ENCODE data around the gene ENPP1.
A peak's percentile ranks its signal among the peaks of the same experiment; 100 is the strongest.
"Not testable (repeated sequence)": the region's sequence is repeated elsewhere in the genome, so short reads cannot be mapped to it uniquely, and the experiment has no call there.

ENPP1 gene

DNA sequence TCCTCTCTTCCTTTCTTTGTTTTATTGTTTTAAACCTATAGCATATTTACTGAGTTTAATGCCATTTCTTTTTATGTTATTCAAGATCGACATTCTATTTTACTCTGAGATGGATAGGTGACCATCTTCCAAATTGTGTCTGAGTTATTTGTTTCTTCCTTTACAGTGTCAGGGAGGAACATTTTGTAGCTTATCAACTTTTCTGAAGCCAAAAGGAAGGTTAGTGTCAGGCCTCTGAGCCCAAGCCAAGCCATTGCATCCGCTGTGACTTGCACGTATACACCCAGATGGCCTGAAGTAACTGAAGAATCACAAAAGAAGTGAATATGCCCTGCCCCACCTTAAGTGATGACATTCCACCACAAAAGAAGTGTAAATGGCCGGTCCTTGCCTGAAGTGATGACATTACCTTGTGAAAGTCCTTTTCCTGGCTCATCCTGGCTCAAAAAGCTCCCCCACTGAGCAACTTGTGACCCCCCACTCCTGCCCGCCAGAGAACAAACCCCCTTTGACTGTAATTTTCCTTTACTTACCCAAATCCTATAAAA is 93.6 kb downstream of the ENPP1 start:
- not testable (repeated sequence) for H3K27me3 ChIP-seq (replicated peaks; ENCODE audit: control insufficient read depth, insufficient read depth, low read length); DNase-seq (ENCODE audit: low read depth); H3K9ac ChIP-seq (ENCODE audit: low read length); H3K4me3 ChIP-seq (ENCODE audit: low read length); H3K36me3 ChIP-seq (ENCODE audit: control insufficient read depth, insufficient read depth, low read length, severe bottlenecking); H3K4me1 ChIP-seq (ENCODE audit: control insufficient read depth, insufficient read depth, low read length)
- peaks cover 19% of the 10 kb centered on the region for H3K9me3 ChIP-seq (ENCODE audit: control insufficient read depth, low read length)

DNA sequence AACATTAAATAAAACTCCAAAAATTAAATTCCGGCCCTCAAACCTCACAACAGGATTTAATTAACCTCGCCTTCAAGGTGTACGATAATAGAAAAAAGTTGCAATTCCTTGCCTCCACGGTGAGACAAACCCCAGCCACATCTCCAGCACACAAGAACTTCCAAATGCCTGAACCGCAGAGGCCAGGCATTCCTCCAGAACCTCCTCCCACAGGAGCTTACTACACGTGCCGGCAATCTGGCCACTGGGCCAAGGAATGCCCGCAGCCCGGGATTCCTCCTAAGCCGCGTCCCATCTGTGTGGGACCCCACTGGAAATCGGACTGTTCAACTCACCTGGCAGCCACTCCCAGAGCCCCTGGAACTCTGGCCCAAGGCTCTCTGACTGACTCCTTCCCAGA is 95.9 kb downstream of the ENPP1 start:
- not testable (repeated sequence) for H3K27me3 ChIP-seq (replicated peaks; ENCODE audit: control insufficient read depth, insufficient read depth, low read length); DNase-seq (ENCODE audit: low read depth); H3K9ac ChIP-seq (ENCODE audit: low read length); H3K36me3 ChIP-seq (ENCODE audit: control insufficient read depth, insufficient read depth, low read length, severe bottlenecking); H3K4me1 ChIP-seq (ENCODE audit: control insufficient read depth, insufficient read depth, low read length); H3K9me3 ChIP-seq (ENCODE audit: control insufficient read depth, low read length); H3K4me3 ChIP-seq (ENCODE audit: low read length)

- not testable (repeated sequence) for H3K9ac ChIP-seq (ENCODE audit: low read length); DNase-seq (ENCODE audit: low read depth); H3K36me3 ChIP-seq (ENCODE audit: control insufficient read depth, insufficient read depth, low read length, severe bottlenecking); H3K4me1 ChIP-seq (ENCODE audit: control insufficient read depth, insufficient read depth, low read length); H3K27me3 ChIP-seq (replicated peaks; ENCODE audit: control insufficient read depth, insufficient read depth, low read length); H3K4me3 ChIP-seq (ENCODE audit: low read length); H3K9me3 ChIP-seq (ENCODE audit: control insufficient read depth, low read length)
These were observed 101.0 kb downstream of the ENPP1 start for GRCh38 chr6:131908787-131909186.

DNA sequence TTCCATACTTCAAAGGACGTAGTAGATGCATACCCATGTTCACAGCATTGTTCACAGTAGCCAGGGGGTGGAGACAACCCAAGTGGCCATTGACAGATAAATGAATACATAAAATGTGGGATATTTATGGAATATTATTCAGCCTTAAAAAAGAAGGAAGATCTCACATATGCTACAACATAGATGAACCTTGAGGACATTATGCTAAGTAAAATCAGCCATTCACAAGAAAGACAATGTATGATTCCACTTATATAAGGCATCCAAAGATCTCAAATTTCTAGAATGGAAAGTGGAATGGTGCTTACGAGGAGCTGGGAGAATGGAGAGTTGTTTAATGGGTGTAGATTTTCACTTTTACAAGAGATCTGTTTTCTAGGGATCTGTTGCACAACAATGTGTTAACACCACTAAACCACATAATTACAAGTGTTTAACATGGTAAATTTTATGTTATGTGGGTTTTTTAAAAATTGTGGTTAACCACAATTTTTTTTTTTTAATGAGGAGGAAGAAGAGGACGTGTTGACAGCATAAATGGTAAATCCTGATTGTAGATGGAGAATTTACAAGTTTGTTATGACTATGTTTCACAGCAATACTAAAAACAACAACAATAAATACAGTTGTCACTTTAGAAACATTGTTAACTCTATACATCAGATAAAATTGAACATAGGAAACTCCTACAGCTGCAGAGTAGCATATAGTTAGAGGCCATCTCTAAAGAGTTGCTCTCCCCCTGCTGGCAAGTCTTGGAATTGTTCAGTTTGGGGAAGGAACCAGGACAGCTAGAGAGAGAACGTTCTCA is 101.8 kb downstream of the ENPP1 start:
- no peaks in the 10 kb centered on the region for H3K27me3 ChIP-seq (replicated peaks; ENCODE audit: control insufficient read depth, insufficient read depth, low read length)
- no peak overlapping the region for H3K4me3 ChIP-seq (ENCODE audit: low read length)
- no peaks in the 10 kb centered on the region for H3K9me3 ChIP-seq (ENCODE audit: control insufficient read depth, low read length)
- H3K36me3 ChIP-seq (ENCODE audit: control insufficient read depth, insufficient read depth, low read length, severe bottlenecking): no peaks in the 10 kb centered on the region
- no peaks in the 10 kb centered on the region for H3K4me1 ChIP-seq (ENCODE audit: control insufficient read depth, insufficient read depth, low read length)
- H3K9ac ChIP-seq (ENCODE audit: low read length): no peak overlapping the region
- DNase-seq (ENCODE audit: low read depth): peak; percentile 93

GRCh38 chr6:131910219-131910589 is 102.4 kb downstream of the ENPP1 start:
- no peak for DNase-seq (ENCODE audit: low read depth)
- H3K27me3 ChIP-seq (replicated peaks; ENCODE audit: control insufficient read depth, insufficient read depth, low read length): no peaks in the 10 kb centered on the region
- H3K4me1 ChIP-seq (ENCODE audit: control insufficient read depth, insufficient read depth, low read length): no peaks in the 10 kb centered on the region
- no peak overlapping the region for H3K4me3 ChIP-seq (ENCODE audit: low read length)
- no peak overlapping the region for H3K9ac ChIP-seq (ENCODE audit: low read length)
- no peaks in the 10 kb centered on the region for H3K36me3 ChIP-seq (ENCODE audit: control insufficient read depth, insufficient read depth, low read length, severe bottlenecking)
- no peaks in the 10 kb centered on the region for H3K9me3 ChIP-seq (ENCODE audit: control insufficient read depth, low read length)

DNA sequence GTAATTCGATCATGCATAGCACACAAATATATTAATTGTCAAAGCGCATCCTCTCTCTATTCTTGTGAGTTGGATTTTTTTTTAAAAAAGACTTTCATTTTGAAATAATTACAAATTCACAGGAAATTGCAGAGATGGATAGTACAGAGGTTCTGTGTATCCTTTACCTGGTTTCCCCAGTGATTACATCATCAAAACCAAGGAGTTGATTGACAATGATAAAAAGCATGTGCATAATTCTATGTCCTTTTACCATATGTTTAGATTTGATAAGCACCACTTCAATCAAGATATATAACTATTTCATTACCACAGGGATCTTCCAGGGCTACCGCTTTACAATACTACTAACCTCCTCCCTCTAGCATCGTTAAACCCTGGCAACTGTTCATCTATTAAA is 103.1 kb downstream of the ENPP1 start:
- Histone ChIP-seq H3K9me3 (ENCODE audit: control insufficient read depth, low read length) (no peaks in the 10 kb centered on the region), H3K27me3 (replicated peaks; ENCODE audit: control insufficient read depth, insufficient read depth, low read length) (no peaks in the 10 kb centered on the region), H3K4me3 (ENCODE audit: low read length) (no peak overlapping the region), H3K4me1 (ENCODE audit: control insufficient read depth, insufficient read depth, low read length) (no peaks in the 10 kb centered on the region), H3K36me3 (ENCODE audit: control insufficient read depth, insufficient read depth, low read length, severe bottlenecking) (no peaks in the 10 kb centered on the region), H3K9ac (ENCODE audit: low read length) (no peak overlapping the region)
- DNase-seq (ENCODE audit: low read depth): no peak

DNA sequence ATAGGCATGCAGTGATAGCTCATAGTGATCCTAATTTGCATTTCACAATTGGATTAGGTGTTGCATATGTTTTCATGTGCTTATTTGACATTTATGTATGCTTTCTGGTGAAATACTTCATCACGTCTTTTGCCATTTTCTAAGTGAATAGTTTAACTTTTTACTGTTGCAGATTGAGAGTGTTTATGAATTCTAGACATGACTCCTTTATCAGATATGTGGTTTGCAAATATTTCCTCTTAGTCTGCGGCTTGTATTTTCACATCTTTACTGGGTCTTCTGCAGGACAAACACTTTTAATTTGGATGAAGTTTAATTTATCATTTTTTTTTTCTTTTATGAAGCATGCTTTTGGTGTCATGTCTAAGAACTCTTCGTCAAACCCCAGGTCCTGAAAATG is 104.1 kb downstream of the ENPP1 start:
- H3K36me3 ChIP-seq (ENCODE audit: control insufficient read depth, insufficient read depth, low read length, severe bottlenecking): no peaks in the 10 kb centered on the region
- peak; percentile 29 for DNase-seq (ENCODE audit: low read depth)
- no peak overlapping the region for H3K9ac ChIP-seq (ENCODE audit: low read length)
- no peaks in the 10 kb centered on the region for H3K9me3 ChIP-seq (ENCODE audit: control insufficient read depth, low read length)
- no peak overlapping the region for H3K4me3 ChIP-seq (ENCODE audit: low read length)
- H3K4me1 ChIP-seq (ENCODE audit: control insufficient read depth, insufficient read depth, low read length): no peaks in the 10 kb centered on the region
- no peaks in the 10 kb centered on the region for H3K27me3 ChIP-seq (replicated peaks; ENCODE audit: control insufficient read depth, insufficient read depth, low read length)

GRCh38 chr6:131914234-131914633 is 106.4 kb downstream of the ENPP1 start:
- H3K27me3 ChIP-seq (replicated peaks; ENCODE audit: control insufficient read depth, insufficient read depth, low read length): no peaks in the 10 kb centered on the region
- H3K9me3 ChIP-seq (ENCODE audit: control insufficient read depth, low read length): no peaks in the 10 kb centered on the region
- H3K4me1 ChIP-seq (ENCODE audit: control insufficient read depth, insufficient read depth, low read length): no peaks in the 10 kb centered on the region
- no peak for DNase-seq (ENCODE audit: low read depth)
- no peaks in the 10 kb centered on the region for H3K36me3 ChIP-seq (ENCODE audit: control insufficient read depth, insufficient read depth, low read length, severe bottlenecking)
- no peak overlapping the region for H3K4me3 ChIP-seq (ENCODE audit: low read length)
- no peak overlapping the region for H3K9ac ChIP-seq (ENCODE audit: low read length)

DNA sequence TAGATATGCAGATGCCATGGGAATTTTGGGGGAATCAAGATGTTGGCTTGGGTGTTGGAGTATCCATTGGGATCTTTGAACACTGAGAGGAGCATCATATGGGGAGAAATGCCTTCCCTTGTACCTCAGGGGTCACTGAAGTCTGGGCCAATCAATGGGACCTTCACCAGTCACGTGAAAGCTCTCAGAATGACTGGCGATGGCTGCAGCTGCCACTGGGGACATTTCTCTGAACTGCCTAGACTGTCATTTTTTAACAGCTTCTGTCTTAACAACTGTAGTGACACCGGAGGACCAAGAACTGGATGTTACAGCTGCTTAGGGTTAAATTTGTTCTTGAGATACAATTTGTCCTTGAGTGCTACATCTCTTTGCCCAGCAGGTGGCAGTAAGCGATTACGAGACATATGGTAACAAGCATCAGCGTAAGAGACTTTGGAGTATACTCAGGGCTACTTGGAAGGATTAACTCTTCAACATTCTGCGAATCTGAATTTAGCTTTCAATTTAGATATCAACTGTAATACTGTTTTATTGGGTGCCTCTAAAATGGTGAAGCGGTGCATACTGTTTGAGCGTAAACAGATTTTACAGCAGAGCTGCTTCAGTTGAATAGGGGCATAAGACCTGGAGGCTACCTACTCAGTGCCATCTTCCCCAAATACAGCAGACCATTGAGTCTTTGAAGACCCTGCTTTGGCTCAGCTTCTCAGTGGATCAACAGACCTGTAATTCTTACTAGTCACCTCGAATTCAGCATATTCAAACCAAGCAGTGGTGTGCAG is 107.3 kb downstream of the ENPP1 start:
- no peaks in the 10 kb centered on the region for H3K36me3 ChIP-seq (ENCODE audit: control insufficient read depth, insufficient read depth, low read length, severe bottlenecking)
- no peak overlapping the region for H3K9ac ChIP-seq (ENCODE audit: low read length)
- peak; percentile 91 for DNase-seq (ENCODE audit: low read depth)

GRCh38 chr6:131916091-131916796 is 108.4 kb downstream of the ENPP1 start:
- not testable (repeated sequence) for H3K9me3 ChIP-seq (ENCODE audit: control insufficient read depth, low read length); H3K4me3 ChIP-seq (ENCODE audit: low read length); DNase-seq (ENCODE audit: low read depth); H3K9ac ChIP-seq (ENCODE audit: low read length); H3K27me3 ChIP-seq (replicated peaks; ENCODE audit: control insufficient read depth, insufficient read depth, low read length); H3K36me3 ChIP-seq (ENCODE audit: control insufficient read depth, insufficient read depth, low read length, severe bottlenecking); H3K4me1 ChIP-seq (ENCODE audit: control insufficient read depth, insufficient read depth, low read length)

More for the DNA sequence above, 107.3 kb downstream of the ENPP1 start:
- Histone ChIP-seq H3K4me3 (ENCODE audit: low read length) (peak overlapping the region; percentile 13), H3K9me3 (ENCODE audit: control insufficient read depth, low read length) (no peaks in the 10 kb centered on the region), H3K27me3 (replicated peaks; ENCODE audit: control insufficient read depth, insufficient read depth, low read length) (no peaks in the 10 kb centered on the region), H3K4me1 (ENCODE audit: control insufficient read depth, insufficient read depth, low read length) (no peaks in the 10 kb centered on the region)

DNA sequence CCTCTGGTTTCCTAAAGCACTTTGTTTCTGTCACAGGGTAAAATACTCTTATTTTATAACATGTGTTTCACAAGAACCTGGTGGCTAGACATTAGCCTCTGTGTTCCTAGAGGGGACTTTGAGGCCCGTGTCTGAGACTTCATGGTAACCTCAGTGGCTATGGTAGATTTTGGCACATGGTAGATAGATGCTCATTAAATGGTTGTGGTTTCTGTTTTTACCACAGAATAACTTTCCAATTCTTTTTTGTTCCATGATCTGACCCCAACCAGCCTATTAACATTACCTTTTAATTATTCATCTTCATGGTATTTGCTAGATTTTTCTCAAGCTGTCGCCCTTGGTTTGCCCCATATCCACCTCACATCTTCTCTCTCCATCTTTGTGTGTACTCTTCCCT is 109.0 kb downstream of the ENPP1 start:
- Histone ChIP-seq H3K4me1 (ENCODE audit: control insufficient read depth, insufficient read depth, low read length) (no peaks in the 10 kb centered on the region), H3K36me3 (ENCODE audit: control insufficient read depth, insufficient read depth, low read length, severe bottlenecking) (no peaks in the 10 kb centered on the region)
- DNase-seq (ENCODE audit: low read depth): no peak

More for the DNA sequence above, 109.0 kb downstream of the ENPP1 start:
- H3K9me3 ChIP-seq (ENCODE audit: control insufficient read depth, low read length): no peaks in the 10 kb centered on the region
- no peak overlapping the region for H3K4me3 ChIP-seq (ENCODE audit: low read length)
- no peak overlapping the region for H3K9ac ChIP-seq (ENCODE audit: low read length)
- no peaks in the 10 kb centered on the region for H3K27me3 ChIP-seq (replicated peaks; ENCODE audit: control insufficient read depth, insufficient read depth, low read length)

Data from adipocyte (in vitro differentiated cells).